HuH-7.5 (cell line): Measurements from ENCODE around the gene SLMAP.
A peak's percentile ranks its signal among the peaks of the same experiment; 100 is the strongest.

Source experiments
- DNase-seq: peaks from one replicate; pipeline ENCODE4 v3.0.0; 2011; ENCODE audit warnings: low spot score

The SLMAP gene

GRCh38 chr3:57752307-57752706 lies 3.8 kb upstream of the SLMAP start:
- DNase-seq: no peak

GRCh38 chr3:57753016-57753415 lies 3.1 kb upstream of the SLMAP start:
- DNase-seq: no peak

GRCh38 chr3:57755368-57755675 lies 787 bp upstream of the SLMAP start:
- no peak for DNase-seq

- peak; percentile 15 for DNase-seq
These were observed 656 bp downstream of the SLMAP start for GRCh38 chr3:57756528-57757401.

GRCh38 chr3:57757642-57758297 lies 1.7 kb downstream of the SLMAP start:
- no peak for DNase-seq

DNA sequence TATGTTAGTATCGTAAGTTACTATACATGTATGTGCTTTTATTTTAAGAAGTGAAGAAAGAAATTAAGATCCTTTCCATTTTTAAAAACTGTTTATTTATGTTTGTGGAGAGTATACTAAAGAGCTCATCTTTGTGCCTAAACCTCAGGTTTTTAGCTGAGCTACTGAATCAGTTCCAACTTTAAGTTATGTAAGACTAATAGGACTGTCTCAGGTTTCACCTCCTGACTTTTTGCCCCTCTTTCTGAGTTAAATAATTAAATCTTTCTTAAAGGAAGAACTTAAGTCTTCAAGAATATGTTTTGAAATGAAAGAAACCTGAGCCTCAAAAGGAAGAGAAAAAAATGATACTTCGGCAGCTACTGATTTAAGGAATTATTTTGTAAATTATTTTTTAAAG lies 2.6 kb downstream of the SLMAP start:
- no peak for DNase-seq

- DNase-seq: no peak
These were observed 8.7 kb downstream of the SLMAP start for GRCh38 chr3:57764794-57765193.

GRCh38 chr3:57768595-57768994 lies 12.5 kb downstream of the SLMAP start:
- DNase-seq: no peak

DNA sequence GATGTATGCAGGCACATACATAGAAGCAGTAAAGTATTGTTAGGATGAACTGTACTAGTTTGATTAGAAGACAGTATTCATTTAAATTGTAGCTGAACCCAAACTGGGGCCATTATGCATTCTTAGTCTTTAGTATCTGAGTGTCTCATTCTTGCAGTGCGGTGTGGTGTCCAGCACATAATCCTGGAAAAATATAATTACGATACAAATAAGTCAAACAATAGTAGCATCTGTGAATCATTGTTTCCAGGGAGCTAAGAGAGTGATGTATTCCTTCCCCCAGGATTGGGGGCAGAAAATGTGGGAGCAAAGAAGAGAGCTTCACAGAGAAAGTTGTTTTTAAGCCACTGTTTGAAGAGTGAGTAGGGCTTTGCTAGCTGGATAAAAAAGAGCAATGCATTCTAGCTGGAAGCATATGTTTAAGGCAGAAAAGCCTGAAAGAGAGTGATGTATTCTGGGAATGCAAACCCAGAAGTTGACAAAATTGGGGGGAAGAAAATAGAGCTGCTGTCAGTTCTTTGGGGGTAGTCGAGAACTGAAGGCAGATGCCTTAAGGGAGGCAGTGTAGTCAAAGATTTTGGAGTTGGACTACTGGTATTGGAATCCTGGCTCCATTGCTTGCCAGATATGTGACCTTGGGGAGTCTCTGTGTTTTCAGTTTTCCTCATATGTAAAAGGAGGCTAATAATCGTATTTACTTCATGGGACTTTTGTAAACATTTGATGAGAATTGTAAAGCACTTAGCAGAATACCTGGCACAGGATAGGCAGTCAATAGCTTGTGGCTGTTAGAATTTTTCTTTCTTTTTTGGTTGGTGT lies 14.1 kb downstream of the SLMAP start:
- no peak for DNase-seq

- no peak for DNase-seq
These were observed 16.1 kb downstream of the SLMAP start for GRCh38 chr3:57772251-57772650.

DNA sequence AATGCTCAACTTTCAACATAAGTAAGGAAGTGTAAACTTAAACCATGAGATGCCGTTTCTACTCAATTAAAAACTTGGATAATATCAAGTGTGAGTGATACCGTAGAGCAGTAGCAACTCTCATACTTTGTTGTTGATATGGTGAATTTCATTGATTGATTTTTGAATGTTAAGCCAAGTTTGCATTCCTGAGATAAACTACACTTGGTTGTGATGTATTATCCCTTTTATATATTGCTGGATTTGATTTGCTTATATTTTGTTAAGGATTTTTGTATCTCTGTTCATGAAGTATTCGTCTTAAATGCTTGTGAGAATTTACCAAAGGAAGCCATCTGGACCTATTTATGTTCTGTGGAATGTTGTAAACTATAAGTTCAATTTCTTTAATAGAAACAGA lies 21.7 kb downstream of the SLMAP start:
- DNase-seq: no peak

DNA sequence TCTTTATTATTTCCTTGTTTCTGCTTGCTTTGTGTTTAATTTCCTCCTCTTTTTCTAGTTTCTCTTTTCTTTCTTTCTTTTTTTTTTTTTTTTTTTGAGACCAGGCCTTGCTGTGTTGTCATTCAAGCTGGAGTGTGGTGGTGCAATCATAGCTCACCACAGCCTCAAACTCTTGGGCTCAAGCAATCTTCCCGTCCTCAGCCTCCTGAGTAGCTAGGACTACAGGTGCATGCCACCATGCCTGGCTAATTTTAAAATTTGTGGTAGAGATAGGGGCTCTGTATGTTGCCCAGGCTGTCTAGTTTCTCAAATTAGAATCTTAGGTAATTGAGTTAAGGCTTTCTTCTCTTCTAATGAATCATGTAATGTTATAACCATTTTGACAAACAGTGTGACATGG lies 22.4 kb downstream of the SLMAP start:
- DNase-seq: no peak

- DNase-seq: no peak
These were observed 23.6 kb downstream of the SLMAP start for GRCh38 chr3:57779666-57780065.

GRCh38 chr3:57783186-57784088 lies 27.3 kb downstream of the SLMAP start:
- no peak for DNase-seq

GRCh38 chr3:57784089-57784735 lies 28.1 kb downstream of the SLMAP start:
- DNase-seq: no peak

GRCh38 chr3:57785446-57785845 lies 29.3 kb downstream of the SLMAP start:
- DNase-seq: no peak

DNA sequence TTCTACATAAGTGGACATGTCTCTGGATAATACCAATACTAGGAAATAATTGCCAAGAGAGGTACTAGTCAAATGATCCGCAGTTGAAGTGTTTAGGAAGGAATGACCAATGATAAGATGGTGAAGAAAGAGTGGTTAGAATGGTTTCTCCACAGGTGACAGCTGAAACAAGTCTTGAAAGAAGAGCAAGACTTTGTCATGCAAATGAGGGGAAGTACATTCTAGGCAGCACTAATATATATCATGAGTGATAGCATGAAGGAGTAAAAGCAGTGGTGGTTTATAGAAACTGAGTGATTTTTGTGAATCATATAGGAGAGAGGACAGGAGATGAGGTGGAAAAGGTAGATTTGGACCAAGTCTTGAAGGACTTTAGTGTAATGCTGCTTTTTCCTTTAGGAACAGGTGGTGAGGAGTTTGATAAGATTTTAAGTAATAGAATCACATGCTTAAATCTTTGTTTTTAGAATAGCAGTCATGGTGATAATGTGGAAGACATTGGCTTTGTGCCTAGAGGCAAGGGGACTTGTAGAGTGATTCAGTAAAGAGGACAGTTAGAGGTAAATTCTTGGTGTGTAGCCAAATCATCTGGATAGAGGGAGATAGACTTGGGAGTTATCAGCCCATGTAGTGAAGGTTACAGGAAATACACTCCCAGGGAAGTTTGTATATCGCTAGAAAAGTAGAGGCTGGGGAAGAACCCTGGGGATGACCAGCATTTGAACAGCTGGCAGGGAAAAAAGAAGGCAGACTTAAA lies 31.9 kb downstream of the SLMAP start:
- DNase-seq: no peak

DNA sequence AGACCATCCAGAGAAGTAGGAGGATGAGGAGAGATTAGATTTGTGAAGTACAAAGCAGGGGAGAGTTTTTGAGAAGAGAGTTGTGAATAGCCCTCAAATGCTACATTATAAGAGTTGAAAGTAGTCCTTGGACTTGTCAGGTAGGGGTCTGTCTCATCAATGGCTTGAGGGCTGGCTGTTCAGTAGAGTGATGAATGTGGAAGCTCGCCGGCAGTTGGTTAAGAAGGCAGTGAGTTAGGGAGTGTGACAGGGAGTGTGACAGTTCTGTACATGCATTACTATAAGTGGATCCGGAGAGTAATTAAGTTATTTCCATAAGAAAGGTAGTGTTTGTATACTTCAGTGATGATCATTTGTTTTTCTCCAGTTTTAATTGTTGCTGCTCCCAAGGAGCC lies 32.5 kb downstream of the SLMAP start:
- DNase-seq: no peak

DNA sequence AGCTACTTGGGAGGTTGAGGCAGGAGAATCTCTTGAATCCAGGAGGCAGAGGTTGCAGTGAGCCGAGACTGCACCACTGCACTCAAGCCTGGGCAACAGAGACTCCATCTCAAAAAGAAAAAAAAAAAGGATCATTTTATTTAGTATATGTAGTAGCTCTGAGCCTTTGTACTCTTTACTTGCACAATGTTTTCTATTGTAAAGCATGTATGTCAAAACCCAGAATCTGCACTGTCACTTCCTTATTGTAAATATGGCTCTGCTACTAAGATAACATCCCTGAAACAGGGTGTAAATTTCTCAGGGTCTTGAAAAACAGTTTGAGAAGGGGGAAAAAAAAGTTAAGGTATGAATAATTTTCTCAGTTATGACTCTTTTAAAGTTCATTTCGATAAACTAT lies 35.1 kb downstream of the SLMAP start:
- DNase-seq: no peak

DNA sequence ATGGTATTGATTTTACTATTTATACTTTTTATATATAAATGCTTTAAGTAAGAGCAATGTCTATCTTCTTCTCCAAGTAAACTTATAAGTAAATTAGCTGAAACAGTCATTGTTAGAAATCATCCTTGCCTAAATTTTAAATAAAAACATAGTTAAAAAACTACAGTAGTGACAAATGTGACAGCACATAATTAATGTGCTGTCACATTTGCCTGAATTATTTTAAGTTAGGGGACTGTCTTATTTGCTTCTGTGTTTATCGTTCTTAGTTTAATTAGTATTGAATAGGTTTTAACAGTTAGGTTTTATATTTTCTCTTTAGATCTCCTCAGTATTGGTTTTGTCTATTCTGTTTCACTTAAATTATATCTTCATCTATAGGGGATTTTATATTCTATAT lies 36.1 kb downstream of the SLMAP start:
- DNase-seq: no peak

DNA sequence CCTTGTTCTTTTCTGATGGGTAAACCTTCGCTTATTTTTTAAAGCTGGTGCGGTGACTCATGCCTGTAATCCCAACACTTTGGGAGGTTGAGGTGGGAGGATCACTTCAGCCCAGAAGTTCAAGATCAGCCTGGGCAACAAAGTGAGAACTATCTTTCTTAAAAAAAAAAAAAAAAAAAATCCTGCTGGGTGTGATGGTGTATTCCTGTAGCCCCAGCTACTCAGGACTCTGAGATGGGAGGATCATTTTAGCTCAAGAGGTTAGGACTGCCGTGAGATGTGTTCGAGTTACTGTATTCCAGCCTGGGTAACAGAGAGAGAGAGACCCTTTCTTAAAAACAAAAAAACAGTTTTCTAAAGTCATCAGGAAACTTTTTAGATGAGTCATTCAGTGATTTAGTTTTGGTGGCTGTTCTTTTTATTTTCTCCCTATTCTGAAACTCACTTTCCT lies 37.7 kb downstream of the SLMAP start:
- no peak for DNase-seq
